HepG2 (cell line): ENCODE measurements around the gene PRSS48. TPM values are rescaled to one million over a fixed set of nuclear protein-coding genes. Genes with fewer than 3 reads are reported as not detected.

Experiments
- FOXA3 ChIP-seq: IDR thresholded peaks from 2 replicates; pipeline ENCODE4 v1.6.1; 2016; ENCODE audit warnings: missing genetic modification reagents, missing compliant biosample characterization
- PAWR ChIP-seq: sonication (generic); formaldehyde crosslinking; IDR thresholded peaks from 2 replicates; pipeline ENCODE4 v1.4.0; 2020; ENCODE audit warnings: missing genetic modification reagents, mild to moderate bottlenecking, borderline replicate concordance
- ZFP37 ChIP-seq: sonication (generic); formaldehyde crosslinking; IDR thresholded peaks from 2 replicates; pipeline ENCODE4 v1.4.0; 2020; ENCODE audit warnings: missing genetic modification reagents, borderline replicate concordance
- ZNF484 ChIP-seq: sonication (generic); formaldehyde crosslinking; IDR thresholded peaks from 2 replicates; pipeline ENCODE4 v1.5.1; 2020; ENCODE audit warnings: mild to moderate bottlenecking, low read depth, missing genetic modification reagents, borderline replicate concordance
- ZNF747 ChIP-seq: sonication (generic); formaldehyde crosslinking; IDR thresholded peaks from 2 replicates; pipeline ENCODE4 v1.8.1; 2023; ENCODE audit warnings: missing genetic modification reagents, mild to moderate bottlenecking, borderline replicate concordance
- polyA plus RNA-seq, 8 experiments: library from polyadenylated mRNA; depleted of rRNA in 3 of 8; stranded (reverse) in 7 of 8; unstranded in 1 of 8; fragments of >200 nt; fragmentation: Illumina TruSeq in 4 of 8; extraction: Trizol in 4 of 8; gene quantifications; 2 replicates each; pipeline versions ENCODE4 v1.2.1 to v1.2.3, GENCODE V29; 2011 to 2016; ENCODE audit warnings: low read depth in 4 of 8, missing spikeins in 1 of 8, mixed read lengths in 1 of 8; ENCODE audit not compliant: insufficient read depth in 1 of 8
- total RNA-seq, 5 experiments: library from RNA; depleted of rRNA; stranded (reverse); fragments of >200 nt; fragmentation: Illumina TruSeq; extraction: Trizol; gene quantifications; 2 replicates each; pipeline ENCODE4 v1.2.3, GENCODE V29; 2016; ENCODE audit warnings: low read depth in 1 of 5
- TF ChIP-seq, protein P1 (sequence below): sonication (generic); formaldehyde crosslinking; IDR thresholded peaks from 2 replicates; pipeline ENCODE4 v1.5.0; 2020; ENCODE audit warnings: mild to moderate bottlenecking, missing genetic modification reagents
- TF ChIP-seq, protein P2 (sequence below): fragments of 450-650 bp; IDR thresholded peaks from 2 replicates; pipeline ENCODE4 v1.6.1; 2017; ENCODE audit warnings: mild to moderate bottlenecking
- TF ChIP-seq, protein P3 (sequence below): sonication (generic); formaldehyde crosslinking; IDR thresholded peaks from 2 replicates; pipeline ENCODE4 v1.4.0; 2020; ENCODE audit warnings: missing genetic modification reagents, borderline replicate concordance
- TF ChIP-seq, protein P4 (sequence below): sonication (generic); formaldehyde crosslinking; IDR thresholded peaks from 2 replicates; pipeline ENCODE4 v1.5.1; 2020; ENCODE audit warnings: missing genetic modification reagents, mild to moderate bottlenecking, borderline replicate concordance
- TF ChIP-seq, protein P5 (sequence below): IDR thresholded peaks from 2 replicates; pipeline ENCODE4 v1.6.1; 2016; ENCODE audit warnings: low read depth, missing genetic modification reagents, missing compliant biosample characterization

Gene PRSS48
- total and polyA plus RNA-seq, 2 of the 13 experiments (the other 11 are each of a cell fraction or from before 2014, with no cell fraction given), result not detected

DNA sequence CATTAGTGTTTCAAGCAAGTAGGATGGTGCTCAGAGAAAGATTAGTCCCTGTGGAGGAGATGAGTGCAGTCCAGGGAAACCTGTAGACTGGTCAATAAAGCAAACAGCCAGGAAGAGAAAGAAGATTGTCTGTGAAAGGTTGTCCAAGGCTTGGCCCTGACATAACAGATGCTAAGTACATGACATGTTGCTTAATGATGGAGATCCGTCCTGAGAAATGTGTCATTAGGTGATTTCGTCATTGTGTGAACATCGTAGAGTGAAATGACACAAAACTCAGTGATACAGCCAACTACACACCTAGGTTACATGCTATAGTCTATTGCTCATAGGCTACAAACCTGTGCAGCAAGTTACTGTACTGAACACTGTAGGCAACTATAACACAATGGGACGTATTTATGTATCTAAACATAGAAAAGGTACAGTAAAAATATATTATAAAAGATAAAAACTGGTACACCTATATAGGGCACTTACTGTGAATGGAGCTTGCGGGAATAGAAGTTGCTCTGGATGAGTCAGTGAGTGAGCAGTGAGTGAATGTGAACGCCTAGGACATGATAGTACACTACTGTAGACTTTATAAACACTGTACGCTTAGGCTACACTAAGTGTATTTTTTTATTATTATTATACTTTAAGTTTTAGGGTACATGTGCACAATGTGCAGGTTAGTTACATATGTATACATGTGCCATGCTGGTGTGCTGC, 9.0 kb upstream of the PRSS48 start (continued):
- TF ChIP-seq, protein P1, sequence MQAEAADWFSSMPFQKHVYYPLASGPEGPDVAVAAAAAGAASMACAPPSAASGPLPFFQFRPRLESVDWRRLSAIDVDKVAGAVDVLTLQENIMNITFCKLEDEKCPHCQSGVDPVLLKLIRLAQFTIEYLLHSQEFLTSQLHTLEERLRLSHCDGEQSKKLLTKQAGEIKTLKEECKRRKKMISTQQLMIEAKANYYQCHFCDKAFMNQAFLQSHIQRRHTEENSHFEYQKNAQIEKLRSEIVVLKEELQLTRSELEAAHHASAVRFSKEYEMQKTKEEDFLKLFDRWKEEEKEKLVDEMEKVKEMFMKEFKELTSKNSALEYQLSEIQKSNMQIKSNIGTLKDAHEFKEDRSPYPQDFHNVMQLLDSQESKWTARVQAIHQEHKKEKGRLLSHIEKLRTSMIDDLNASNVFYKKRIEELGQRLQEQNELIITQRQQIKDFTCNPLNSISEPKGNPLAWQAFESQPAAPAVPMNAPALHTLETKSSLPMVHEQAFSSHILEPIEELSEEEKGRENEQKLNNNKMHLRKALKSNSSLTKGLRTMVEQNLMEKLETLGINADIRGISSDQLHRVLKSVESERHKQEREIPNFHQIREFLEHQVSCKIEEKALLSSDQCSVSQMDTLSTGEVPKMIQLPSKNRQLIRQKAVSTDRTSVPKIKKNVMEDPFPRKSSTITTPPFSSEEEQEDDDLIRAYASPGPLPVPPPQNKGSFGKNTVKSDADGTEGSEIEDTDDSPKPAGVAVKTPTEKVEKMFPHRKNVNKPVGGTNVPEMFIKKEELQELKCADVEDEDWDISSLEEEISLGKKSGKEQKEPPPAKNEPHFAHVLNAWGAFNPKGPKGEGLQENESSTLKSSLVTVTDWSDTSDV (CRISPR knock-in tag), result no peak
- TF ChIP-seq ZNF747 (CRISPR knock-in tag), result no peak
- no peak for TF ChIP-seq ZFP37 (CRISPR knock-in tag)
- TF ChIP-seq ZNF484 (CRISPR knock-in tag), result no peak
- TF ChIP-seq, protein P2, sequence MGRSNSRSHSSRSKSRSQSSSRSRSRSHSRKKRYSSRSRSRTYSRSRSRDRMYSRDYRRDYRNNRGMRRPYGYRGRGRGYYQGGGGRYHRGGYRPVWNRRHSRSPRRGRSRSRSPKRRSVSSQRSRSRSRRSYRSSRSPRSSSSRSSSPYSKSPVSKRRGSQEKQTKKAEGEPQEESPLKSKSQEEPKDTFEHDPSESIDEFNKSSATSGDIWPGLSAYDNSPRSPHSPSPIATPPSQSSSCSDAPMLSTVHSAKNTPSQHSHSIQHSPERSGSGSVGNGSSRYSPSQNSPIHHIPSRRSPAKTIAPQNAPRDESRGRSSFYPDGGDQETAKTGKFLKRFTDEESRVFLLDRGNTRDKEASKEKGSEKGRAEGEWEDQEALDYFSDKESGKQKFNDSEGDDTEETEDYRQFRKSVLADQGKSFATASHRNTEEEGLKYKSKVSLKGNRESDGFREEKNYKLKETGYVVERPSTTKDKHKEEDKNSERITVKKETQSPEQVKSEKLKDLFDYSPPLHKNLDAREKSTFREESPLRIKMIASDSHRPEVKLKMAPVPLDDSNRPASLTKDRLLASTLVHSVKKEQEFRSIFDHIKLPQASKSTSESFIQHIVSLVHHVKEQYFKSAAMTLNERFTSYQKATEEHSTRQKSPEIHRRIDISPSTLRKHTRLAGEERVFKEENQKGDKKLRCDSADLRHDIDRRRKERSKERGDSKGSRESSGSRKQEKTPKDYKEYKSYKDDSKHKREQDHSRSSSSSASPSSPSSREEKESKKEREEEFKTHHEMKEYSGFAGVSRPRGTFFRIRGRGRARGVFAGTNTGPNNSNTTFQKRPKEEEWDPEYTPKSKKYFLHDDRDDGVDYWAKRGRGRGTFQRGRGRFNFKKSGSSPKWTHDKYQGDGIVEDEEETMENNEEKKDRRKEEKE, result no peak
- TF ChIP-seq, protein P3, sequence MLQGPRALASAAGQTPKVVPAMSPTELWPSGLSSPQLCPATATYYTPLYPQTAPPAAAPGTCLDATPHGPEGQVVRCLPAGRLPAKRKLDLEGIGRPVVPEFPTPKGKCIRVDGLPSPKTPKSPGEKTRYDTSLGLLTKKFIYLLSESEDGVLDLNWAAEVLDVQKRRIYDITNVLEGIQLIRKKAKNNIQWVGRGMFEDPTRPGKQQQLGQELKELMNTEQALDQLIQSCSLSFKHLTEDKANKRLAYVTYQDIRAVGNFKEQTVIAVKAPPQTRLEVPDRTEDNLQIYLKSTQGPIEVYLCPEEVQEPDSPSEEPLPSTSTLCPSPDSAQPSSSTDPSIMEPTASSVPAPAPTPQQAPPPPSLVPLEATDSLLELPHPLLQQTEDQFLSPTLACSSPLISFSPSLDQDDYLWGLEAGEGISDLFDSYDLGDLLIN (CRISPR knock-in tag), result no peak
- TF ChIP-seq, protein P4, sequence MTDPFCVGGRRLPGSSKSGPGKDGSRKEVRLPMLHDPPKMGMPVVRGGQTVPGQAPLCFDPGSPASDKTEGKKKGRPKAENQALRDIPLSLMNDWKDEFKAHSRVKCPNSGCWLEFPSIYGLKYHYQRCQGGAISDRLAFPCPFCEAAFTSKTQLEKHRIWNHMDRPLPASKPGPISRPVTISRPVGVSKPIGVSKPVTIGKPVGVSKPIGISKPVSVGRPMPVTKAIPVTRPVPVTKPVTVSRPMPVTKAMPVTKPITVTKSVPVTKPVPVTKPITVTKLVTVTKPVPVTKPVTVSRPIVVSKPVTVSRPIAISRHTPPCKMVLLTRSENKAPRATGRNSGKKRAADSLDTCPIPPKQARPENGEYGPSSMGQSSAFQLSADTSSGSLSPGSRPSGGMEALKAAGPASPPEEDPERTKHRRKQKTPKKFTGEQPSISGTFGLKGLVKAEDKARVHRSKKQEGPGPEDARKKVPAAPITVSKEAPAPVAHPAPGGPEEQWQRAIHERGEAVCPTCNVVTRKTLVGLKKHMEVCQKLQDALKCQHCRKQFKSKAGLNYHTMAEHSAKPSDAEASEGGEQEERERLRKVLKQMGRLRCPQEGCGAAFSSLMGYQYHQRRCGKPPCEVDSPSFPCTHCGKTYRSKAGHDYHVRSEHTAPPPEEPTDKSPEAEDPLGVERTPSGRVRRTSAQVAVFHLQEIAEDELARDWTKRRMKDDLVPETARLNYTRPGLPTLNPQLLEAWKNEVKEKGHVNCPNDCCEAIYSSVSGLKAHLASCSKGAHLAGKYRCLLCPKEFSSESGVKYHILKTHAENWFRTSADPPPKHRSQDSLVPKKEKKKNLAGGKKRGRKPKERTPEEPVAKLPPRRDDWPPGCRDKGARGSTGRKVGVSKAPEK (CRISPR knock-in tag), result no peak
- TF ChIP-seq PAWR (CRISPR knock-in tag), result no peak
- TF ChIP-seq, protein P5, sequence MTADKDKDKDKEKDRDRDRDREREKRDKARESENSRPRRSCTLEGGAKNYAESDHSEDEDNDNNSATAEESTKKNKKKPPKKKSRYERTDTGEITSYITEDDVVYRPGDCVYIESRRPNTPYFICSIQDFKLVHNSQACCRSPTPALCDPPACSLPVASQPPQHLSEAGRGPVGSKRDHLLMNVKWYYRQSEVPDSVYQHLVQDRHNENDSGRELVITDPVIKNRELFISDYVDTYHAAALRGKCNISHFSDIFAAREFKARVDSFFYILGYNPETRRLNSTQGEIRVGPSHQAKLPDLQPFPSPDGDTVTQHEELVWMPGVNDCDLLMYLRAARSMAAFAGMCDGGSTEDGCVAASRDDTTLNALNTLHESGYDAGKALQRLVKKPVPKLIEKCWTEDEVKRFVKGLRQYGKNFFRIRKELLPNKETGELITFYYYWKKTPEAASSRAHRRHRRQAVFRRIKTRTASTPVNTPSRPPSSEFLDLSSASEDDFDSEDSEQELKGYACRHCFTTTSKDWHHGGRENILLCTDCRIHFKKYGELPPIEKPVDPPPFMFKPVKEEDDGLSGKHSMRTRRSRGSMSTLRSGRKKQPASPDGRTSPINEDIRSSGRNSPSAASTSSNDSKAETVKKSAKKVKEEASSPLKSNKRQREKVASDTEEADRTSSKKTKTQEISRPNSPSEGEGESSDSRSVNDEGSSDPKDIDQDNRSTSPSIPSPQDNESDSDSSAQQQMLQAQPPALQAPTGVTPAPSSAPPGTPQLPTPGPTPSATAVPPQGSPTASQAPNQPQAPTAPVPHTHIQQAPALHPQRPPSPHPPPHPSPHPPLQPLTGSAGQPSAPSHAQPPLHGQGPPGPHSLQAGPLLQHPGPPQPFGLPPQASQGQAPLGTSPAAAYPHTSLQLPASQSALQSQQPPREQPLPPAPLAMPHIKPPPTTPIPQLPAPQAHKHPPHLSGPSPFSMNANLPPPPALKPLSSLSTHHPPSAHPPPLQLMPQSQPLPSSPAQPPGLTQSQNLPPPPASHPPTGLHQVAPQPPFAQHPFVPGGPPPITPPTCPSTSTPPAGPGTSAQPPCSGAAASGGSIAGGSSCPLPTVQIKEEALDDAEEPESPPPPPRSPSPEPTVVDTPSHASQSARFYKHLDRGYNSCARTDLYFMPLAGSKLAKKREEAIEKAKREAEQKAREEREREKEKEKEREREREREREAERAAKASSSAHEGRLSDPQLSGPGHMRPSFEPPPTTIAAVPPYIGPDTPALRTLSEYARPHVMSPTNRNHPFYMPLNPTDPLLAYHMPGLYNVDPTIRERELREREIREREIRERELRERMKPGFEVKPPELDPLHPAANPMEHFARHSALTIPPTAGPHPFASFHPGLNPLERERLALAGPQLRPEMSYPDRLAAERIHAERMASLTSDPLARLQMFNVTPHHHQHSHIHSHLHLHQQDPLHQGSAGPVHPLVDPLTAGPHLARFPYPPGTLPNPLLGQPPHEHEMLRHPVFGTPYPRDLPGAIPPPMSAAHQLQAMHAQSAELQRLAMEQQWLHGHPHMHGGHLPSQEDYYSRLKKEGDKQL (CRISPR knock-in tag), result no peak
- TF ChIP-seq FOXA3 (CRISPR knock-in tag), result peak; percentile 50; the same call in 1 of the 2 replicates
